GM12878 (cell line): ENCODE results near the gene RPS3A. TPM values are rescaled to one million over a fixed set of nuclear protein-coding genes. Genes with fewer than 3 reads are reported as not detected.

ENCODE experiments used
- BCL3 ChIP-seq: IDR thresholded peaks from 2 replicates; pipeline ENCODE4 v1.6.1; 2011; ENCODE audit warnings: borderline replicate concordance, low read depth, mild to moderate bottlenecking, moderate library complexity, low read length; ENCODE audit not compliant: insufficient read depth, poor library complexity, severe bottlenecking
- CHD4 ChIP-seq: fragments of 200-600 bp; sonication (generic); IDR thresholded peaks from 2 replicates; pipeline ENCODE4 v1.6.1; 2016; ENCODE audit warnings: mild to moderate bottlenecking
- E4F1 ChIP-seq: fragments of 450-650 bp; IDR thresholded peaks from 2 replicates; pipeline ENCODE4 v1.6.1; 2018; ENCODE audit warnings: borderline replicate concordance, mild to moderate bottlenecking; ENCODE audit not compliant: partially characterized antibody
- EZH2 ChIP-seq: IDR thresholded peaks from 2 replicates; pipeline ENCODE4 v1.6.1; 2012; ENCODE audit warnings: low read depth, mild to moderate bottlenecking, control low read depth, inconsistent platforms, low read length, borderline replicate concordance; ENCODE audit not compliant: control insufficient read depth
- HDAC2 ChIP-seq: fragments of 200-600 bp; sonication (generic); IDR thresholded peaks from 2 replicates; pipeline ENCODE4 v1.6.1; 2017
- HDGF ChIP-seq: fragments of 450-650 bp; IDR thresholded peaks from 2 replicates; pipeline ENCODE4 v1.6.1; 2016; ENCODE audit warnings: antibody characterized with exemption
- KDM1A ChIP-seq: fragments of 200-600 bp; sonication (generic); IDR thresholded peaks from 2 replicates; pipeline ENCODE4 v1.6.1; 2016; ENCODE audit warnings: borderline replicate concordance
- NR2C1 ChIP-seq: fragments of 450-650 bp; IDR thresholded peaks from 2 replicates; pipeline ENCODE4 v1.6.1; 2017; ENCODE audit warnings: antibody characterized with exemption, mild to moderate bottlenecking, moderate library complexity
- NR2F1 ChIP-seq: fragments of 450-650 bp; conservative IDR thresholded peaks from 2 replicates; pipeline ENCODE4 v1.6.1; 2017; ENCODE audit warnings: mild to moderate bottlenecking
- PAX5 ChIP-seq: IDR thresholded peaks from 2 replicates; pipeline ENCODE4 v1.6.1; 2011; ENCODE audit warnings: low read depth, low read length, borderline replicate concordance
- PAX8 ChIP-seq: fragments of 450-650 bp; IDR thresholded peaks from 2 replicates; pipeline ENCODE4 v1.6.1; 2017; ENCODE audit warnings: mild to moderate bottlenecking, moderate library complexity
- RAD21 ChIP-seq: IDR thresholded peaks from 2 replicates; pipeline ENCODE4 v1.6.1; 2011; ENCODE audit warnings: mild to moderate bottlenecking, low read depth, low read length, moderate library complexity; ENCODE audit not compliant: insufficient read depth
- RELA ChIP-seq: fragments of 450-650 bp; IDR thresholded peaks from 2 replicates; pipeline ENCODE4 v1.8.0; 2014; ENCODE audit warnings: borderline replicate concordance; ENCODE audit not compliant: partially characterized antibody
- SKIL ChIP-seq: fragments of 450-650 bp; IDR thresholded peaks from 2 replicates; pipeline ENCODE4 v1.6.1; 2017; ENCODE audit warnings: mild to moderate bottlenecking, low read depth, inconsistent platforms; ENCODE audit not compliant: poor library complexity, severe bottlenecking
- SMC3 ChIP-seq: IDR thresholded peaks from 2 replicates; pipeline ENCODE4 v1.6.1; 2011; ENCODE audit warnings: low read length, improper control_type of control experiment, borderline replicate concordance
- SRF ChIP-seq, 2 experiments: IDR thresholded peaks; 2 replicates each; pipeline ENCODE4 v1.6.1; 2011; ENCODE audit warnings: low read depth in 2 of 2, low read length in 2 of 2, mild to moderate bottlenecking in 1 of 2, moderate library complexity in 1 of 2
- TAF1 ChIP-seq: IDR thresholded peaks from 2 replicates; pipeline ENCODE4 v1.6.1; 2011; ENCODE audit warnings: mild to moderate bottlenecking, low read depth, low read length, borderline replicate concordance
- TCF12 ChIP-seq: IDR thresholded peaks from 2 replicates; pipeline ENCODE4 v1.6.1; 2011; ENCODE audit warnings: low read depth, mild to moderate bottlenecking, low read length
- TCF3 ChIP-seq: IDR thresholded peaks from 2 replicates; pipeline ENCODE4 v1.6.1; 2012; ENCODE audit warnings: low read depth, mild to moderate bottlenecking, low read length, borderline replicate concordance; ENCODE audit not compliant: insufficient read depth
- TCF7 ChIP-seq: IDR thresholded peaks from 2 replicates; pipeline ENCODE4 v1.6.1; 2014; ENCODE audit warnings: antibody characterized with exemption, borderline replicate concordance
- USF2 ChIP-seq: IDR thresholded peaks from 2 replicates; pipeline ENCODE4 v1.6.1; 2011; ENCODE audit warnings: low read depth, low read length, improper control_type of control experiment, borderline replicate concordance
- YY1 ChIP-seq: IDR thresholded peaks from 2 replicates; pipeline ENCODE4 v1.6.1; 2011; ENCODE audit warnings: low read depth, mild to moderate bottlenecking, low read length
- ZNF24 ChIP-seq: fragments of 450-650 bp; IDR thresholded peaks from 2 replicates; pipeline ENCODE4 v1.6.1; 2017; ENCODE audit warnings: antibody characterized with exemption, mild to moderate bottlenecking
- ZNF384 ChIP-seq: IDR thresholded peaks from 2 replicates; pipeline ENCODE4 v1.6.1; 2012; ENCODE audit warnings: low read depth, mild to moderate bottlenecking, low read length, improper control_type of control experiment, borderline replicate concordance
- polyA plus RNA-seq, 11 experiments: library from polyadenylated mRNA; depleted of rRNA in 4 of 11; unstranded in 6 of 11; stranded (reverse) in 5 of 11; fragments of >200 nt; fragmentation: Nextera tagmentation in 4 of 11; fragmentation: Illumina TruSeq in 1 of 11; extraction: Ambion mirVana in 4 of 11; extraction: Trizol in 1 of 11; gene quantifications; 1 replicate in 1 of 11; 2 replicates in 10 of 11; pipeline versions ENCODE4 v1.2.1 to v1.2.3, GENCODE V29; 2011 to 2016; ENCODE audit warnings: inconsistent platforms in 2 of 11, missing spikeins in 2 of 11, low read depth in 1 of 11
- total RNA-seq, 4 experiments: library from RNA; depleted of rRNA in 3 of 4; stranded (reverse); fragments of >200 nt in 3 of 4; fragmentation: Illumina TruSeq in 1 of 4; extraction: Trizol in 1 of 4; gene quantifications; 2 replicates each; pipeline versions ENCODE4 v1.2.1 to v1.2.3, GENCODE V29; 2013 to 2021

Gene RPS3A
- total and polyA plus RNA-seq, 10 of the 15 experiments (the other 5 are each of a cell fraction or from before 2014, with no cell fraction given) = 1,754 to 5,827 (median 3,527) TPM

GRCh38 chr4:151099229-151099975 lies at the start of gene RPS3A (continued):
- TF ChIP-seq SKIL = peak; percentile 95
- TF ChIP-seq RELA = peak; percentile 73
- TF ChIP-seq NR2F1 = peak; percentile 95
- no peak for TF ChIP-seq ZNF384
- TF ChIP-seq NR2C1 = peak; percentile 99
- TF ChIP-seq PAX8 = no peak
- TF ChIP-seq PAX5 = no peak; the same call in none of the 2 replicates
- peak; percentile 30 for TF ChIP-seq BCL3
- TF ChIP-seq KDM1A = no peak
- peak; percentile 95; the same call in 1 of the 2 replicates for TF ChIP-seq YY1
- TF ChIP-seq SMC3 = peak; percentile 23; the same call in 1 of the 2 replicates
- TF ChIP-seq TCF7 = no peak
- TF ChIP-seq USF2 = no peak
- peak; percentile 53; the same call in 1 of the 2 replicates for TF ChIP-seq TCF12
- TF ChIP-seq TAF1 = peak; percentile 99
- peak; percentile 35 for TF ChIP-seq RAD21
- TF ChIP-seq E4F1 = peak; percentile 82
- TF ChIP-seq CHD4 = no peak
- no peak for TF ChIP-seq EZH2
- TF ChIP-seq SRF (IDR thresholded peaks at IDR 0.05; ENCODE audit: low read depth in 2 of 2, low read length in 2 of 2) = no peak; a peak in 1 of 4 replicates
- no peak; the same call in 1 of the 2 replicates for TF ChIP-seq HDGF
- TF ChIP-seq TCF3 = no peak
- no peak; the same call in 1 of the 2 replicates for TF ChIP-seq ZNF24
- TF ChIP-seq HDAC2 = no peak
